Activated CD4-positive, CD25-positive, alpha-beta regulatory T cell treated with anti-CD3 and anti-CD28 coated beads, Interleukin-2, amount 50 U/mL, for 16 hours (primary cell): ENCODE measurements around the gene BOLA3.
"Not testable (repeated sequence)": the region's sequence is repeated elsewhere in the genome, so short reads cannot be mapped to it uniquely, and the experiment has no call there.

Source experiments
- DNase-seq: peaks from one replicate; pipeline ENCODE4 v3.0.0-alpha.2; 2020; ENCODE audit warnings: low read depth, low spot score

BOLA3 gene

DNA sequence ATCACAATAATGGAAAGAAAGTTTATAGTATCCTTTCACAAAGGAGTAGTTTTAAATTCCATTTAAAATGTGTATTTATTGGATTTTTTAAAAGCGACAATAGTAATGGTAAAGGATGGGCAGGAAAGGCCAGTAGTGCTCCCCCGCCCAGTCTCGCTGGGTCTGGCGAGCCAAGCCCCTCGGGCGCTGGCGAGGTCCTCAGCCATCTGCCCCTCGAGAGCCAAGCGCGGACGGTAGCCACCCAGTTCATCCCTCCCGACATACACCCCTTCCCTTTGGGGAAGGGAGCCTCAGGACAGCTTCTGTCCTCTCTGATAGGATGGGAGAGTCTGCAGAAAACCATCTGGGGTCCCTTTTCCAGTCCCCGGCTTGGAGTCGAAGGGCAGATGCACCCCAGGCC lies 45.2 kb downstream of the BOLA3 start:
- no peak for DNase-seq

DNA sequence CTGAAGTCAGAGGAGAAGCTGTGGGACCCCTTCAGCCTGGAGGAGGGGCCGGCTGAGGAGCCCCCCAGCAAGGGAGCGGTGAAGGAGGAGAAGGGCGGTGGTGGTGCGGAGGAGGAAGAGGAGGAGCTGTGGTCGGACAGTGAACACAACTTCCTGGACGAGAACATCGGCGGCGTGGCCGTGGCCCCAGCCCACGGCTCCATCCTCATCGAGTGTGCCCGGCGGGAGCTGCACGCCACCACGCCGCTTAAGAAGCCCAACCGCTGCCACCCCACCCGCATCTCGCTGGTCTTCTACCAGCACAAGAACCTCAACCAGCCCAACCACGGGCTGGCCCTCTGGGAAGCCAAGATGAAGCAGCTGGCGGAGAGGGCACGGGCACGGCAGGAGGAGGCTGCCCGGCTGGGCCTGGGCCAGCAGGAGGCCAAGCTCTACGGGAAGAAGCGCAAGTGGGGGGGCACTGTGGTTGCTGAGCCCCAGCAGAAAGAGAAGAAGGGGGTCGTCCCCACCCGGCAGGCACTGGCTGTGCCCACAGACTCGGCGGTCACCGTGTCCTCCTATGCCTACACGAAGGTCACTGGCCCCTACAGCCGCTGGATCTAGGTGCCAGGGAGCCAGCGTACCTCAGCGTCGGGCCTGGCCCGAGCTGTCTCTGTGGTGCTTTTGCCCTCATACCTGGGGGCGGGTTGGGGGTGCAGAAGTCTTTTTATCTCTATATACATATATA lies 46.0 kb downstream of the BOLA3 start:
- no peak for DNase-seq

DNA sequence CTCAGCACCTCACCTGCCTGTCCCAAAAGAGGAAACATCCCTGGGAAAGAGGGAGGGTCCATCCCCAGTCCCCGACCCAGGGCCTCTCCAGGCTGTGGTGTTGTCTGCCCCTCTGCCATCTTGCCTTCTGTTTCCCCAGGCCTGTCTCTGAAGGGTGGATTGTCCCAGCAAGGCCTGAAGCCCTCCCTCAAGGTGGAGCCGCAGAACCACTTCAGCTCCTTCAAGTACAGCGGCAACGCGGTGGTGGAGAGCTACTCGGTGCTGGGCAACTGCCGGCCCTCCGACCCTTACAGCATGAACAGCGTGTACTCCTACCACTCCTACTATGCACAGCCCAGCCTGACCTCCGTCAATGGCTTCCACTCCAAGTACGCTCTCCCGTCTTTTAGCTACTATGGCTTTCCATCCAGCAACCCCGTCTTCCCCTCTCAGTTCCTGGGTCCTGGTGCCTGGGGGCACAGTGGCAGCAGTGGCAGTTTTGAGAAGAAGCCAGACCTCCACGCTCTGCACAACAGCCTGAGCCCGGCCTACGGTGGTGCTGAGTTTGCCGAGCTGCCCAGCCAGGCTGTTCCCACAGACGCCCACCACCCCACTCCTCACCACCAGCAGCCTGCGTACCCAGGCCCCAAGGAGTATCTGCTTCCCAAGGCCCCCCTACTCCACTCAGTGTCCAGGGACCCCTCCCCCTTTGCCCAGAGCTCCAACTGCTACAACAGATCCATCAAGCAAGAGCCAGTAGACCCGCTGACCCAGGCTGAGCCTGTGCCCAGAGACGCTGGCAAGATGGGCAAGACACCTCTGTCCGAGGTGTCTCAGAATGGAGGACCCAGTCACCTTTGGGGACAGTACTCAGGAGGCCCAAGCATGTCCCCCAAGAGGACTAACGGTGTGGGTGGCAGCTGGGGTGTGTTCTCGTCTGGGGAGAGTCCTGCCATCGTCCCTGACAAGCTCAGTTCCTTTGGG lies 47.2 kb downstream of the BOLA3 start:
- DNase-seq: no peak

DNA sequence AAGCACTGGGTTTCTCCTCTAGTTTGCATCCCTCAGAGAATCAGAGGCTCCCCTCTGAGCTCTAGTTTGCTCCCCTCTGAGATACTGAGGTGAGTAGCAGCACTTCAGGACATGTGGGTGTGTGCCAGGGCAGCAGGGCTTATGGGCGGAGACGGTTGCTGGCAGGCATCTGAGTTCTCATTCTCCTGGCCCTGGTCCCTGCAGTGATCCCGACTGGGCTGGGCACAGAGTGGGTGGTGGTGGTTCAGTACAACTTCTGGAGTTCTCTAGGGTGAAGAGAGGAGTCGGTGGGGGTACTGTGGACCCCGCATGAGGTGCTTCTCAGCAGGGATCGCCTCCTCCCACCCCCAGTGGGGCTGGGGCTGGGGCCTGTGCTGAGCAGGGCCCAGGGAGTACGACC lies 47.9 kb downstream of the BOLA3 start:
- no peak for DNase-seq

DNA sequence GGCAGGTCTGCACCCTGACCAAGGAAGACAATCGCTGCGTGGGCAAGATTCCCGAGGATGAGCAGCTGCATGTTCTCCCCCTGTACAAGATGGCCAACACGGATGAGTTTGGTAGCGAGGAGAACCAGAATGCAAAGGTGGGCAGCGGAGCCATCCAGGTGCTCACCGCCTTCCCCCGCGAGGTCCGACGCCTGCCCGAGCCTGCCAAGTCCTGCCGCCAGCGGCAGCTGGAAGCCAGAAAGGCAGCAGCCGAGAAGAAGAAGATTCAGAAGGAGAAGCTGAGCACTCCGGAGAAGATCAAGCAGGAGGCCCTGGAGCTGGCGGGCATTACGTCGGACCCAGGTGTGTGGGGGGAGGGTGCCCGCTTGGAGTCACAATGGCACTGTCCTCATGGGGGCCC lies 48.4 kb downstream of the BOLA3 start:
- DNase-seq: no peak

DNA sequence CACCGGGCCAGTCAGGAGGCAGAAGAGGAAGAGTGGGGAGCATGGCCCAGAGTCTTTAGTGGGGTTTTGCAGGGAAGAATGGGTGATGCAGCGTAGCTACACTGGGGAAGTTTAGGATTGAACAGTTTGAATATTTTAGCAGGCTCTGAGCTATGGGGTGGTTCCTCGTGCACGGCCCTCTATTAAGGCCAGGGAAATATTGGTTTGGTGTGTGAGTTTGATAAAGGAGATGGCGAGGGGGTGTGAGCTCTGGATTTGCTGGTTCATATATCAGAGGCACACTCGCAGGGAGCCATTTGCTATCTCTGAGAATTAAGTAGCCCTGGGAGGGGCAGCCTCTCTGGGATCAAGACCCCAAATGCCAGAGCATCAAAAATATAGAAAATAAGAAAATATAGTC lies 50.1 kb downstream of the BOLA3 start:
- DNase-seq: no peak

DNA sequence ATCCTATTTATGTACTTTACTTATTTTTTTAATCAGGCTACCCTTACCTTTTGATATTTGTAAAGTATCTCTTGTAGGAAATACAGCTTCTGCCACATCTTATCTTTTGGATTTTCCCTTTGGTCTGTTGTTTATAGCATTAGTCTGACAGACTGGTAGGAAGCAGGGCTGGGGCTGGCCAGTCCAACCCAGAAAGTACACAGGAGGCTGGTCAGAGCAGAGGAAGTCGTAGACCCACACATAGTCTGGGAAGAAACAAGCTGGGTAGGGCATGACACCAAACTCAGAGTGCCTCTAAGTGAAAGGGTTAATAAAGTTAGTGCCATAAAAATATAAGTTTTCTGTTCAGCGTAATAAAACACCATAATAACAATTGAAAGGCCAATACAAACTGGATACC lies 51.7 kb downstream of the BOLA3 start:
- DNase-seq: no peak

DNA sequence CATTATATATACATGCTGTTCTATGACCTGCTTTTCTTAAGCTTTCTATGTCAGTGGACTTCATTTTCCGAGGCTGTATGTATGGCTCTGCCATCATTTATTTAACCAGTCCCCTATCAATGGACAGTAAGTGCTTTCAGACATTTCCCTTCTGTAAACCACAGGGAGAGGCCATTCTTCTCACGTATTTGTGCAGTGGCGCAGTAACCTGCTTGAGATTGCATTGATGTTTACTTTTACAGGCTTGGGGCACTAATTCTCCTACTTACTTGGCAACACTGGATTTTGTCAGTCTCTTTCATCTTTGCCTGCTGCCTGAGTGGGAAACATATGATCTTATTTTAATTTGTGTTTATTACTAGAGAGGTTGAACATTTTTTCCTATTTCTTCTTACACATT lies 52.1 kb downstream of the BOLA3 start:
- DNase-seq: no peak

DNA sequence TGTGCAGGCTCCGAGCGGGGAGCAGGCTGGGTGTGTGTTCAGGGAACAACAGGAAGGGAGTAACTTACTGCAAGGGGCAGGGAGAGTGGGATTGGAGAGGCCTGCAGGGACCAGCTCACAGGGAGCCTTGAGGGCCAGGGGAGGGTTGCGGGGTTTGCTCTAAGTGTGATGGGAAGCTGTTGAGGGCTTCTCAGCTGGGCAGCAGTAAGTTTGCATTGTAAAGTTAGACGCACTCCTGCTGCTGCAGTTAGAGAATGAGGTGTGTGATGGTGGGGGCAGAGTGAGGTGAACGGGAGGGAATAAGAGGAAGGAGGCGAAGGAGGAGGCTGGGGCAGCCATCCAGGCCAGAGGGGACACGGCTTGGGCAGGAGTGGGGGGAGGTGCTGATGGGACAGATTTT lies 53.4 kb downstream of the BOLA3 start:
- DNase-seq: no peak

DNA sequence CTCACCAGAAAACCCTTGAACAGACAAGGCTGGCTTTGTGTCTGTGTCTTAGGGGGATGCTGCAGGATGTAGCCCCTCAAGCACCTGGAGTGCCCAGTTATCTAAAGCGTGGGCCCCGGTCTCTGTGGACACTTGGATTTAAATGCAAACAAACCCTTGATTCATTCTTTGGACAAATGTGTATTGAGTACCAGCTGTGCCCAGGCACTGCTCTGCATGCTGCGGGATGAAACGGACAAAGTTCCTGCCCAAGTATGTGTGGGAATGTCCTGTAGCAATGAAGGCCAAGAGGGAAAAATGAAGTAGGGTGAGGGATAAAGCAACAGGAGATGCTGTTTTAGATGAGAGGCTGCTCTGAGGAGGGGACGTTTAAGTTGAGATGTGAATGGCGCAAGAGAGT lies 53.9 kb downstream of the BOLA3 start:
- no peak for DNase-seq

DNA sequence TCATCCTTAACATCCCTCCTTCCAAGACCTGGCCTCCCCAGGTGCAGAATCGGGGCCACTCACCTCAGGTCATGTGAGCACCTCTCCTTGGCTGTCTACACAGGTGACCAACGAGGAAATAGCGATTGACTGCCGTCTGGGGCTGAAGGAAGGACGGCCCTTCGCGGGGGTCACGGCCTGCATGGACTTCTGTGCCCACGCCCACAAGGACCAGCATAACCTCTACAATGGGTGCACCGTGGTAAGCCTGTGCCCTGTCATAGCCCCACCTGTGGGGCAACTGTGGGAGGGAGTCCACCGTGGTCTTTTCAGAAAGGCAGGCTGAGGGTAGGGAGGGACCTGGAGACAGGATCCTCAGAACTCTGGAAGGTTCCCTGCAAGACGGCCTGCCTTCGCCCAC lies 54.3 kb downstream of the BOLA3 start:
- DNase-seq: no peak

DNA sequence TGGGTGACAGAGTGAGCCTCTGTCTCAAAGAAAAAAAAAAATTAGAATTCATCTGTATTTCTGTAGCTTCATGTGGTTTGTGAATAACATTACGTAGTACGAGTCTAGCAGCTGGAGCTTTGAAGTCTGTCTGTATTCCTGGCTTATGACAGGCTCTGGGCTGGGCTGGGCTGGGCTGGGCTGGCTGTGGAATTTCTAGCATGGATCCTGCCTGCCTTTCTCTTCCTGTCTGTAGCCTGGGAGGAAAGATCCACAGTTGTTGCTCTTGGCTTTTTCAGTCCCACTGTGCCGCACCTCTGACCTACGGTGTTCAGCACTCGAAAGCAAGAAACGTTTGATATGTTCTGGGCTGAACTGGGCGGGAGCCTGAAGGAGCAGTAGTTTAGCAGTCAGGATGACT lies 55.4 kb downstream of the BOLA3 start:
- DNase-seq: no peak

DNA sequence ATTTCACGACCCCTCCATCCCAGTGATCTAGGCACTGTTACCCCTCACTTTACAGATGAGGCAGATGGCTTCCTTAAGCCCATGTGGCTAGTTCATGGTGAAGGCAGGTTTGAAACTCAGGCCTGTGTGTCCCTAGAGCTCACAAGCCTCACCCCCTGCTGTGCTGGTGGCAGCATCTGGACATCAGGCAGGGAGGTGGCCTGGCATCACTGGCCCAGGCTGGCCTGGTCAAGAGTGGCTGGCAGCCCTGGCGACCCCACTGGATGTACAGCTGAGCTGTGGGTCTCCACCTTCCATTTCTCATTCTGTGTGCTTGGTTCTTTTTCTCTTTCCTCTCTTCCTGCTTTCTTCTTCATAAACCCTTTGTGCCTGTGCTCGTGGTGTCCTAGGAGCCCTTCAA lies 56.3 kb downstream of the BOLA3 start:
- DNase-seq: no peak

DNA sequence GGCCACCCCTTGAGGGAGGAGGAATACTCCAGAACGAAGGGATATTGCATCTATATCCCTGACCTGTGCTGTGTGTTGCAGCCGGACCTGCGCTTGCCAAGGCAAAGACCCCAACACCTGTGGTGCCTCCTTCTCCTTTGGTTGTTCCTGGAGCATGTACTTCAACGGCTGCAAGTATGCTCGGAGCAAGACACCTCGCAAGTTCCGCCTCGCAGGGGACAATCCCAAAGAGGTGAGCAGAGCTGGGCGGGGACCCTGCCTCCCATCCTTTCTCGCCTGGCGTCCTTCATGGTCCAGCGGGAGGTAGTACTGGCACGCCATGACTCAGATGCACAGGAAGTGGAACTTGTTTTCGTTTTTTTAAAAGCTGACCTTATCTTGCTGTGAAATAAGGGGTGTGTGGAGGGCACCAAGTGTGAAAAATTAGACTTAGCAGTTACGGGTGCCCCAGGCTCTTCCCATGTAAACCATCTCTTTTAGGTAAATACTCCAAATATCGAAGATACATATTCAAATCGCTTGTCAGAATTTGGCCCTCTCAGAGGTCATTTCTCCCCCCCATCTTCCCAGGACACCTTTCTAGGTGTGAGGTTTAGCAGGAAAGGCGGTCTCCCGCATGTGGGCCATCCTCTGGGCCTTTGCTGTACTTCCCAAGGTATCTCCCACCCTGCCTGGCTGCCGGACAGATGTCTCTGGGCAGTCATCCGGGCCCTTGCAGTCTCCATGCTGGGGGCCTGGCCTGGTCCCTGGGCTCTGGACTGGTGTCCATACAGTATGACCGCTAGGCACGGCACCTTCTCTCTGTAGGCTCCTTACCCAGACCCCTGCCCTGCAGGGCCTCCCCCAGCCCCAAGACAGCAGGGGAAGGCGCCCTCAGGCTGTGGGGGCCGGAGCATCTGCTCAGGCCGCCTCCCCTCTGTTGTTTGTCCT lies 57.6 kb downstream of the BOLA3 start:
- no peak for DNase-seq

DNA sequence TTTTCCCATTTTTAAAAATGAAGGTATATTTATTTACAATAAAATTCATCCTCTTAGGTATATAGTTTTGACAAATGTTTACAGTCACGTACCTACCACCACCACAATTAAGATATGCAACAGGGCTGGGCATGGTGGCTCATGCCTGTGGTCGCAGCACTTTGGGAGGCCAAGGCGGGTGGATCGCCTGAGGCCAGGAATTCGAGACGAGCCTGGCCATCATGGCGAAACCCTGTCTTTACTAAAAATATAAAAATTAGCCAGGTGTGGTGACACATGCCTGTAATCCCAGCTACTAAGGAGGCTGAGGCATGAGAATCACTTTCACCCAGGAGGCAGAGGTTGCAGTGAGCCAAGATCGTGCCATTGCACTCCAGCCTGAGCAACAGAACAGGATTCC lies 59.0 kb downstream of the BOLA3 start:
- not testable (repeated sequence) for DNase-seq

DNA sequence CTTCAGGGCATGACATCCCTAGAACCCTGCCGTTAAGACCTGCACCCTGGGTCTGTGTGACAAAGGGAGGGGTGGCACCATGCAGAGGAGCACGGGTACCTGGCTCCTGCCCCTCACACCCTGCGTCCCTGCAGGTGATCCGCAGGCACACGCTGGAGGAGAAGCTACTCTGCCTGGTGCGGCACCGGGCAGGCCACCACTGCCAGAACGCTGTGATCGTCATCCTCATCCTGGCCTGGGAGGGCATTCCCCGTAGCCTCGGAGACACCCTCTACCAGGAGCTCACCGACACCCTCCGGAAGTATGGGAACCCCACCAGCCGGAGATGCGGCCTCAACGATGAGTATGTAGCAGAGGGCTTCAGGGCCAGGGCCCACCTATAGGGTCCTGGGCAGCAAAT lies 60.0 kb downstream of the BOLA3 start:
- no peak for DNase-seq

DNA sequence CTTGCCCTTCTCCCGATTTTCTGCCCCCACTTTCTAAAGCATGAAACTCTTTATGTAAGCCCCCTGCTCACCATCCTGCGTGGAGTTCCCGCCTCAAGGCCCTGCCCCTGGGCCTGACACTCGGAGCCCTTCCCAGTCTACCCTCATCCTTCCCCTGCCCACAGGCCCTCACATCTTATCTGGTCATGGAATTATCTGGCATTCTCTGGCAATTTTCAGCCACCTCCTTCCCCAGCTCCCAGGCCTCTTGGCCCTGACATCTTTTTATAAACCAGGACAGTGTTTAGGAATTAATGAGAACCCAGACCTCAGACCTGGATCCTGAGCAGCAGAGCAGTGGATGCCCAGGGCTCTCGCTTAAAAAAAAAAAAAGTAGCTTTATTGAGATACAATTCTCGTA lies 61.7 kb downstream of the BOLA3 start:
- no peak for DNase-seq
